NB4 (cell line): ENCODE results near the gene TCTN1.

Source experiments
- MAX ChIP-seq: IDR thresholded peaks from 2 replicates; pipeline ENCODE4 v1.6.1; 2011; ENCODE audit warnings: low read depth, low read length
- MYC ChIP-seq: IDR thresholded peaks from 2 replicates; pipeline ENCODE4 v1.6.1; 2011; ENCODE audit warnings: low read depth, low read length
- POLR2A ChIP-seq: IDR thresholded peaks from 2 replicates; pipeline ENCODE4 v1.6.1; 2011; ENCODE audit warnings: mild to moderate bottlenecking; ENCODE audit not compliant: insufficient read length; ENCODE audit errors: extremely low read depth
- TF ChIP-seq, protein P1 (sequence below): IDR thresholded peaks from one replicate; pipeline ENCODE4 v1.5.1; 2012; ENCODE audit warnings: low read depth, low read length

GRCh38 chr12:110599334-110599733, 14.6 kb upstream of the TCTN1 start:
- TF ChIP-seq POLR2A (no peak), MAX (no peak), MYC (no peak)
- TF ChIP-seq, protein P1, sequence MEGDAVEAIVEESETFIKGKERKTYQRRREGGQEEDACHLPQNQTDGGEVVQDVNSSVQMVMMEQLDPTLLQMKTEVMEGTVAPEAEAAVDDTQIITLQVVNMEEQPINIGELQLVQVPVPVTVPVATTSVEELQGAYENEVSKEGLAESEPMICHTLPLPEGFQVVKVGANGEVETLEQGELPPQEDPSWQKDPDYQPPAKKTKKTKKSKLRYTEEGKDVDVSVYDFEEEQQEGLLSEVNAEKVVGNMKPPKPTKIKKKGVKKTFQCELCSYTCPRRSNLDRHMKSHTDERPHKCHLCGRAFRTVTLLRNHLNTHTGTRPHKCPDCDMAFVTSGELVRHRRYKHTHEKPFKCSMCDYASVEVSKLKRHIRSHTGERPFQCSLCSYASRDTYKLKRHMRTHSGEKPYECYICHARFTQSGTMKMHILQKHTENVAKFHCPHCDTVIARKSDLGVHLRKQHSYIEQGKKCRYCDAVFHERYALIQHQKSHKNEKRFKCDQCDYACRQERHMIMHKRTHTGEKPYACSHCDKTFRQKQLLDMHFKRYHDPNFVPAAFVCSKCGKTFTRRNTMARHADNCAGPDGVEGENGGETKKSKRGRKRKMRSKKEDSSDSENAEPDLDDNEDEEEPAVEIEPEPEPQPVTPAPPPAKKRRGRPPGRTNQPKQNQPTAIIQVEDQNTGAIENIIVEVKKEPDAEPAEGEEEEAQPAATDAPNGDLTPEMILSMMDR, result no peak
